HCT116 (cell line): ENCODE data around the gene KTI12. TPM values are rescaled to one million over a fixed set of nuclear protein-coding genes. Genes with fewer than 3 reads are reported as not detected.

ENCODE experiments used
- ATAC-seq: fragments of 200-7000 bp; cut with Tn5 transposase; 2 replicates; pipeline ENCODE4 v1.9.1; 2020; ENCODE audit warnings: mild to moderate bottlenecking, moderate library complexity
- BruUV-seq: library from RNA; stranded (reverse); fragments of 400-500 nt; replicated peaks from 2 replicates; lab custom pipeline; 2021; lab: Mats Ljungman, UMichigan
- CTCF ChIA-PET: fragments of 300-600 bp; sonication (Branson Sonifier 250); formaldehyde crosslinking; loops from one replicate; lab custom pipeline; 2021; ENCODE audit warnings: antibody characterized with exemption; lab: Charles Lee
- POLR2A ChIA-PET: fragments of 300-600, 350-600 bp; sonication (Branson Sonifier 250); formaldehyde crosslinking; loops from one replicate; lab custom pipeline; 2021; ENCODE audit warnings: antibody characterized with exemption; lab: Charles Lee
- RAD21 ChIA-PET, 2 experiments: fragments of 300-600 bp; sonication (Branson Sonifier 250); formaldehyde crosslinking; loops; one replicate each; lab custom pipeline; 2023; ENCODE audit warnings: low total read pairs in 2 of 2; ENCODE audit not compliant: uncharacterized antibody in 2 of 2, unreplicated experiment in 2 of 2, low non-redundant PET in 1 of 2; lab: Charles Lee
- DNase-seq: peaks from one replicate; pipeline ENCODE4 v3.0.0-alpha.2; 2010; ENCODE audit warnings: low read depth, low spot score
- H2AFZ ChIP-seq: fragments of 200-600 bp; shearing (Covaris generic), sonication (generic); 2 replicates; pipeline ENCODE4 v1.6.1; 2017; ENCODE audit warnings: low read depth, mixed run types, mixed read lengths, antibody characterized with exemption, low read length; ENCODE audit not compliant: poor library complexity, severe bottlenecking
- H3K27ac ChIP-seq: 2 replicates; pipeline ENCODE4 v1.5.1; 2012; ENCODE audit warnings: low read depth, low read length
- H3K27me3 ChIP-seq: fragments of 200-600 bp; sonication (generic); 2 replicates; pipeline ENCODE4 v1.6.1; 2016; ENCODE audit warnings: mixed run types, low read length, mixed read lengths; ENCODE audit not compliant: insufficient read depth
- H3K36me3 ChIP-seq, 2 experiments: fragments of 200-500 bp in 1 of 2; fragments of 200-600 bp in 1 of 2; sonication (Bioruptor generic) in 1 of 2; sonication (generic) in 1 of 2; 2 replicates each; pipeline versions ENCODE4 v1.5.1 to v1.6.1; 2014 to 2016; ENCODE audit warnings: low read length in 2 of 2, inconsistent platforms in 1 of 2, mixed read lengths in 1 of 2, mixed run types in 1 of 2; ENCODE audit not compliant: insufficient read depth in 2 of 2, control insufficient read depth in 1 of 2
- H3K4me1 ChIP-seq, 2 experiments: fragments of 200-600 bp in 1 of 2; sonication (generic) in 1 of 2; 2 replicates each; pipeline versions ENCODE4 v1.5.1 to v1.6.1; 2012 to 2017; ENCODE audit warnings: low read length in 2 of 2, inconsistent platforms in 1 of 2, mild to moderate bottlenecking in 1 of 2, mixed read lengths in 1 of 2, mixed run types in 1 of 2, moderate library complexity in 1 of 2; ENCODE audit not compliant: insufficient read depth in 2 of 2, control insufficient read depth in 1 of 2
- H3K4me2 ChIP-seq: fragments of 200-600 bp; sonication (generic); 2 replicates; pipeline ENCODE4 v1.6.1; 2017; ENCODE audit warnings: mixed run types, low read length, mixed read lengths
- H3K4me3 ChIP-seq, 2 experiments: fragments of 200-600 bp in 1 of 2; sonication (generic) in 1 of 2; replicated peaks in 1 of 2; 2 replicates each; pipeline ENCODE4 v1.5.1; 2011 to 2016; ENCODE audit warnings: low read length in 2 of 2, control low read depth in 1 of 2, low read depth in 1 of 2, mild to moderate bottlenecking in 1 of 2, mixed read lengths in 1 of 2, mixed run types in 1 of 2
- H3K79me2 ChIP-seq: fragments of 200-600 bp; sonication (generic); 2 replicates; pipeline ENCODE4 v1.6.1; 2017; ENCODE audit warnings: mild to moderate bottlenecking, mixed run types, low read length, moderate library complexity, mixed read lengths; ENCODE audit not compliant: insufficient read depth
- H3K9ac ChIP-seq: fragments of 200-600 bp; sonication (generic); 2 replicates; pipeline ENCODE4 v1.6.1; 2016; ENCODE audit warnings: low read length, mixed read lengths
- H3K9me2 ChIP-seq: fragments of 200-600 bp; sonication (generic), shearing (Covaris generic); 2 replicates; pipeline ENCODE4 v1.6.1; 2017; ENCODE audit warnings: mixed run types, mild to moderate bottlenecking, moderate library complexity; ENCODE audit not compliant: insufficient read depth
- H3K9me3 ChIP-seq, 2 experiments: fragments of 200-500 bp in 1 of 2; fragments of 200-600 bp in 1 of 2; sonication (Bioruptor generic) in 1 of 2; sonication (generic) in 1 of 2; 2 replicates each; pipeline ENCODE4 v1.6.1; 2014 to 2017; ENCODE audit warnings: low read length in 2 of 2, mixed read lengths in 2 of 2, inconsistent platforms in 1 of 2, low read depth in 1 of 2, mild to moderate bottlenecking in 1 of 2, mixed run types in 1 of 2, moderate library complexity in 1 of 2; ENCODE audit not compliant: control insufficient read depth in 1 of 2, insufficient read depth in 1 of 2
- H4K20me1 ChIP-seq: fragments of 200-600 bp; sonication (generic), shearing (Covaris generic); 2 replicates; pipeline ENCODE4 v1.6.1; 2017; ENCODE audit warnings: mixed run types, mild to moderate bottlenecking, moderate library complexity; ENCODE audit not compliant: insufficient read depth
- ATF3 ChIP-seq: IDR thresholded peaks from 2 replicates; pipeline ENCODE4 v1.6.1; 2012
- CTCF ChIP-seq, 3 experiments: fragments of 200-600 bp in 1 of 3; sonication (generic) in 1 of 3; IDR thresholded peaks in 2 of 3; conservative IDR thresholded peaks in 1 of 3; 2 replicates each; pipeline ENCODE4 v1.5.1; 2012 to 2017; ENCODE audit warnings: low read depth in 2 of 3, low read length in 2 of 3, antibody characterized with exemption in 1 of 3, borderline replicate concordance in 1 of 3, control low read depth in 1 of 3, mild to moderate bottlenecking in 1 of 3, mixed read lengths in 1 of 3, mixed run types in 1 of 3, moderate library complexity in 1 of 3; ENCODE audit not compliant: insufficient read depth in 1 of 3
- EGR1 ChIP-seq: IDR thresholded peaks from 2 replicates; pipeline ENCODE4 v1.6.1; 2012; ENCODE audit warnings: low read depth
- EZH2 ChIP-seq: fragments of 200-600 bp; sonication (generic); IDR thresholded peaks from 2 replicates; pipeline ENCODE4 v1.6.1; 2017; ENCODE audit warnings: antibody characterized with exemption, mixed run types
- FOSL1 ChIP-seq: IDR thresholded peaks from 2 replicates; pipeline ENCODE4 v1.6.1; 2012; ENCODE audit warnings: low read depth
- JUND ChIP-seq: IDR thresholded peaks from 2 replicates; pipeline ENCODE4 v1.6.1; 2012
- POLR2A ChIP-seq: IDR thresholded peaks from 2 replicates; pipeline ENCODE4 v1.7.0; 2011; ENCODE audit warnings: borderline replicate concordance; ENCODE audit not compliant: insufficient read depth, insufficient read length; ENCODE audit errors: extremely low read depth
- POLR2AphosphoS5 ChIP-seq: IDR thresholded peaks from 2 replicates; pipeline ENCODE4 v1.6.1; 2011; ENCODE audit warnings: mild to moderate bottlenecking, low read depth, low read length, moderate library complexity
- RAD21 ChIP-seq: IDR thresholded peaks from 2 replicates; pipeline ENCODE4 v1.6.1; 2012; ENCODE audit warnings: low read depth, mild to moderate bottlenecking
- REST ChIP-seq: IDR thresholded peaks from 2 replicates; pipeline ENCODE4 v1.6.1; 2012; ENCODE audit warnings: low read depth
- SIN3A ChIP-seq: IDR thresholded peaks from 2 replicates; pipeline ENCODE4 v1.6.1; 2012; ENCODE audit warnings: low read depth
- SRF ChIP-seq: IDR thresholded peaks from 2 replicates; pipeline ENCODE4 v1.6.1; 2012; ENCODE audit warnings: low read depth
- YY1 ChIP-seq: IDR thresholded peaks from 2 replicates; pipeline ENCODE4 v1.6.1; 2011; ENCODE audit warnings: low read length, low read depth, moderate library complexity, mild to moderate bottlenecking; ENCODE audit not compliant: insufficient replicate concordance; ENCODE audit errors: extremely low read depth
- ZBTB33 ChIP-seq: IDR thresholded peaks from 2 replicates; pipeline ENCODE4 v1.6.1; 2011; ENCODE audit warnings: mild to moderate bottlenecking, low read length, moderate library complexity; ENCODE audit not compliant: insufficient replicate concordance; ENCODE audit errors: extremely low read depth
- intact Hi-C: fragments of 100-400 bp; cut with micrococcal nuclease; formaldehyde crosslinking; loops from 2 replicates; pipeline ENCODE4 v1.10.0; 2022
- total RNA-seq: library from RNA; stranded (reverse); gene quantifications from one replicate; pipeline ENCODE4 v1.2.1, GENCODE V29; 2021; ENCODE audit not compliant: unreplicated experiment

Gene KTI12
- total RNA-seq, 1 experiment from 2014 or later = 8.2 TPM

- H3K27ac ChIP-seq = no peak overlapping the region; the same call in 1 of the 2 replicates
- ChIA-PET POLR2A (no interaction called here), CTCF (no interaction called here), RAD21 (no interaction called here)
- H3K9me2 ChIP-seq = no peaks in the 10 kb centered on the region
- no peaks in the 10 kb centered on the region for H3K27me3 ChIP-seq
- peaks cover 10 to 21% of the 10 kb centered on the region in 2 experiments; a peak in 2 of 4 replicates for H3K36me3 ChIP-seq
- no peaks in the 10 kb centered on the region for H4K20me1 ChIP-seq
- H3K79me2 ChIP-seq = peaks cover 78% of the 10 kb centered on the region
- H3K9ac ChIP-seq = peak overlapping the region; percentile 92
- peak overlapping the region; percentile 69 to 96 for H3K4me3 ChIP-seq
- peaks cover 10 to 31% of the 10 kb centered on the region in 2 experiments for H3K4me1 ChIP-seq
- TSS peak; percentile 59 for BruUV-seq
- TF ChIP-seq REST (no peak), EGR1 (no peak), POLR2A (no peak)
- intact Hi-C loops = no loop called here
- no peaks in the 10 kb centered on the region for H3K9me3 ChIP-seq
- H3K4me2 ChIP-seq = peak overlapping the region; percentile 87
- H2AFZ ChIP-seq = no peak overlapping the region
- no peak for DNase-seq
- ATAC-seq = no peak
These were observed 23.6 kb upstream of the KTI12 start for GRCh38 chr1:52057255-52057654.

- Histone ChIP-seq H2AFZ (no peak overlapping the region), H3K9ac (peak overlapping the region; percentile 92), H3K27me3 (no peaks in the 10 kb centered on the region), H3K27ac (peak overlapping the region; percentile 80), H3K36me3 (peaks cover 10 to 24% of the 10 kb centered on the region in 2 experiments; a peak in 3 of 4 replicates), H3K4me2 (peak overlapping the region; percentile 87), H3K79me2 (peaks cover 81% of the 10 kb centered on the region), H3K9me3 (no peaks in the 10 kb centered on the region), H4K20me1 (no peaks in the 10 kb centered on the region), H3K9me2 (no peaks in the 10 kb centered on the region), H3K4me3 (peak overlapping the region; percentile 69 to 96), H3K4me1 (peaks cover 10 to 31% of the 10 kb centered on the region in 2 experiments)
- ChIA-PET POLR2A (no interaction called here), CTCF (no interaction called here), RAD21 (no interaction called here)
- TF ChIP-seq EZH2 = no peak
- no peak for TF ChIP-seq ZBTB33
- no peak for TF ChIP-seq SIN3A
- TF ChIP-seq SRF = no peak
- no peak for TF ChIP-seq ATF3
- no peak for TF ChIP-seq RAD21
- no peak for TF ChIP-seq JUND
- TF ChIP-seq CTCF (IDR thresholded peaks at IDR 0.05 in 2 of 3, conservative IDR thresholded peaks at IDR 0.05 in 1 of 3; ENCODE audit: borderline replicate concordance in 1 of 3, insufficient read depth in 1 of 3, low read depth in 2 of 3, low read length in 2 of 3) = no peak
- TF ChIP-seq YY1 = no peak
- TF ChIP-seq POLR2AphosphoS5 = no peak
- TF ChIP-seq FOSL1 = no peak
- DNase-seq (no peak), ATAC-seq (no peak)
- no TSS peak for BruUV-seq
- intact Hi-C loops = no loop called here
These were observed 23.3 kb upstream of the KTI12 start for GRCh38 chr1:52056937-52057231.
